Right lobe of liver (tissue), 6 donors: ENCODE data around the gene PTCH1. TPM values are rescaled to one million over a fixed set of nuclear protein-coding genes. Genes with fewer than 3 reads are reported as not detected.
A peak's percentile ranks its signal among the peaks of the same experiment; 100 is the strongest.

ENCODE experiments used
- ATAC-seq, 4 donors: fragments of 200-7000 bp; cut with Tn5 transposase; one replicate each; pipeline ENCODE4 v1.9.1; 2020; ENCODE audit warnings: mild to moderate bottlenecking in 4 of 4, moderate library complexity in 4 of 4
- DNase-seq, 3 donors: peaks; one replicate each; pipeline ENCODE4 v3.0.0-alpha.2; 2020
- H3K27ac ChIP-seq, 3 donors: fragments of 200-600 bp; one replicate each; pipeline ENCODE4 v1.8.0; 2022
- H3K27me3 ChIP-seq, 2 donors: fragments of 200-600 bp; one replicate each; pipeline ENCODE4 v1.8.0; 2022
- H3K36me3 ChIP-seq, 4 donors: fragments of 200-600 bp; sonication (generic) in 1 of 4; one replicate each; pipeline versions ENCODE4 v1.5.1 to v1.8.0; 2017 to 2022; ENCODE audit warnings: control low read depth in 1 of 4
- H3K4me1 ChIP-seq, 4 donors: fragments of 200-600 bp; sonication (generic) in 1 of 4; one replicate each; pipeline versions ENCODE4 v1.5.1 to v1.8.0; 2017 to 2022; ENCODE audit warnings: control low read depth in 1 of 4
- H3K4me3 ChIP-seq, 3 donors: fragments of 200-600 bp; one replicate each; pipeline ENCODE4 v1.8.0; 2022
- H3K9me3 ChIP-seq, 4 donors: fragments of 200-600 bp; sonication (generic) in 1 of 4; one replicate each; pipeline versions ENCODE4 v1.5.1 to v1.8.0; 2017 to 2022; ENCODE audit warnings: control low read depth in 1 of 4
- CTCF ChIP-seq, 4 donors: fragments of 200-600 bp in 3 of 4; fragments of 450-650 bp in 1 of 4; IDR thresholded peaks; one replicate each; pipeline versions ENCODE4 v1.5.1 to v1.8.0; 2016 to 2022; ENCODE audit warnings: antibody characterized with exemption in 4 of 4, mild to moderate bottlenecking in 2 of 4
- POLR2A ChIP-seq: fragments of 450-650 bp; IDR thresholded peaks from one replicate; pipeline ENCODE4 v1.6.1; 2017; ENCODE audit warnings: antibody characterized with exemption, mild to moderate bottlenecking
- WGBS: methylation state at CpG from one replicate; pipeline ENCODE4 v1.1.6; 2018; ENCODE audit warnings: low coverage, low lambda C conversion rate; ENCODE audit not compliant: insufficient coverage; ENCODE audit errors: missing lambda C conversion rate; 5-methylcytosine and 5-hydroxymethylcytosine counted together
- intact Hi-C, 2 donors: fragments of 100-400 bp; cut with DNase I; formaldehyde crosslinking; loops; one replicate each; pipeline versions ENCODE4 v1.11.2 to v1.14.1; 2022
- total RNA-seq, 6 experiments: library from RNA; depleted of rRNA in 2 of 6; stranded (reverse); fragments of >200 nt in 2 of 6; fragmentation: NEBNext Ultra II Directional in 3 of 6; extraction: Animal tissue kit (Norgen Biotek cat#: 25700) in 3 of 6; gene quantifications; one replicate each; pipeline versions ENCODE4 v1.1.0 to v1.2.4, GENCODE V29; 2016 to 2023
- donor health status: DM: no; HTN: yes; CAD: no.
- donor health status: DM: no; HTN: no; CAD: no.
- donor health status: DM: no; HTN: no; CAD: no.
- donor health status: DM: no; HTN: yes; CAD: no.
- donor health status: DM: no; HTN: yes; CAD: no.

PTCH1 gene
- total RNA-seq, 6 experiments from 2014 or later, result 2.0 to 8.3 (median 5.2) TPM

- ATAC-seq (no peak), DNase-seq (no peak)
- intact Hi-C loops, result no loop called here
- 77% methylated on average over 2 of the region's 2 CpGs for WGBS
- TF ChIP-seq CTCF (IDR thresholded peaks at IDR 0.05) (no peak), POLR2A (no peak)
- no peak overlapping the region for H3K4me3 ChIP-seq
- no peaks in the 10 kb centered on the region for H3K36me3 ChIP-seq
- H3K9me3 ChIP-seq, result no peaks in the 10 kb centered on the region
- no peaks in the 10 kb centered on the region for H3K27me3 ChIP-seq
- peaks cover 0 to 6% (median 2%) of the 10 kb centered on the region in 4 donors for H3K4me1 ChIP-seq
- H3K27ac ChIP-seq, result no peak overlapping the region
Observed at GRCh38 chr9:95415158-95415557, 101.6 kb downstream of the PTCH1 start.

- intact Hi-C loops, result no loop called here
- TF ChIP-seq CTCF (IDR thresholded peaks at IDR 0.05) (no peak), POLR2A (no peak)
- DNase-seq (no peak), ATAC-seq (no peak)
- WGBS, result 67% methylated on average over 2 of the region's 2 CpGs
- Histone ChIP-seq H3K36me3 (no peaks in the 10 kb centered on the region), H3K27ac (no peak overlapping the region), H3K27me3 (no peaks in the 10 kb centered on the region), H3K4me3 (no peak overlapping the region), H3K9me3 (no peaks in the 10 kb centered on the region), H3K4me1 (peaks cover 0 to 6% (median 2%) of the 10 kb centered on the region in 4 donors)
Observed at GRCh38 chr9:95413793-95414192, 103.0 kb downstream of the PTCH1 start.

GRCh38 chr9:95411054-95411892, 105.5 kb downstream of the PTCH1 start:
- Histone ChIP-seq H3K9me3 (no peaks in the 10 kb centered on the region), H3K27me3 (no peaks in the 10 kb centered on the region), H3K36me3 (no peaks in the 10 kb centered on the region), H3K4me3 (no peak overlapping the region), H3K27ac (no peak overlapping the region), H3K4me1 (no peaks in the 10 kb centered on the region)
- TF ChIP-seq POLR2A (no peak), CTCF (IDR thresholded peaks at IDR 0.05) (no peak)
- no peak for ATAC-seq
- 84% methylated on average over 6 of the region's 23 CpGs for WGBS
- intact Hi-C loops, result no loop called here
- no peak for DNase-seq

GRCh38 chr9:95409650-95410426, 106.9 kb downstream of the PTCH1 start:
- H3K27ac ChIP-seq, result no peak overlapping the region
- no peak for DNase-seq
- intact Hi-C loops, result no loop called here

GRCh38 chr9:95407524-95407923, 109.2 kb downstream of the PTCH1 start:
- 100% methylated on average over 1 of the region's 1 CpG for WGBS
- Histone ChIP-seq H3K27me3 (no peaks in the 10 kb centered on the region), H3K4me3 (no peak overlapping the region), H3K4me1 (no peaks in the 10 kb centered on the region), H3K36me3 (no peaks in the 10 kb centered on the region), H3K27ac (no peak overlapping the region), H3K9me3 (no peaks in the 10 kb centered on the region)
- TF ChIP-seq CTCF (IDR thresholded peaks at IDR 0.05) (no peak), POLR2A (no peak)
- intact Hi-C loops, result no loop called here
- no peak for ATAC-seq
- no peak for DNase-seq

More at GRCh38 chr9:95409650-95410426, 106.9 kb downstream of the PTCH1 start:
- no peaks in the 10 kb centered on the region for H3K36me3 ChIP-seq
- H3K4me1 ChIP-seq, result no peaks in the 10 kb centered on the region
- H3K9me3 ChIP-seq, result no peaks in the 10 kb centered on the region
- WGBS, result 69% methylated on average over 6 of the region's 6 CpGs
- ATAC-seq, result peak in 1 of 4 donors; percentile 53
- no peak for TF ChIP-seq POLR2A
- H3K27me3 ChIP-seq, result no peaks in the 10 kb centered on the region
- H3K4me3 ChIP-seq, result no peak overlapping the region
